CD4-positive, CD25-positive, alpha-beta regulatory T cell (primary cell): ENCODE measurements around the gene COMP. TPM values are rescaled to one million over a fixed set of nuclear protein-coding genes. Genes with fewer than 3 reads are reported as not detected.

Experiments used
- ATAC-seq, 2 donors: fragments of 150-1000 bp; cut with Tn5 transposase; one replicate each; pipeline ENCODE4 v1.10.0; 2021; ENCODE audit warnings: low read depth in 2 of 2, moderate number of reproducible peaks in 2 of 2, moderate library complexity in 1 of 2
- DNase-seq, 3 donors: peaks; one replicate each; pipeline versions ENCODE4 v3.0.0 to v3.0.0-alpha.2; 2012 to 2022; ENCODE audit warnings: mixed read lengths in 1 of 3
- H3K27ac ChIP-seq: one replicate; pipeline ENCODE4 v1.7.0; 2013; ENCODE audit warnings: mild to moderate bottlenecking, low read length; ENCODE audit not compliant: insufficient read depth, poor library complexity, severe bottlenecking
- H3K27me3 ChIP-seq: one replicate; pipeline ENCODE4 v1.7.0; 2013; ENCODE audit warnings: low read length; ENCODE audit not compliant: control insufficient read depth, insufficient read depth
- H3K36me3 ChIP-seq: one replicate; pipeline ENCODE4 v1.7.0; 2013; ENCODE audit warnings: mild to moderate bottlenecking, low read length, moderate library complexity; ENCODE audit not compliant: control insufficient read depth, insufficient read depth
- H3K4me1 ChIP-seq: 2 replicates; pipeline ENCODE4 v1.7.0; 2013; ENCODE audit warnings: mild to moderate bottlenecking, low read length; ENCODE audit not compliant: insufficient read depth, control insufficient read depth, poor library complexity, severe bottlenecking
- H3K4me3 ChIP-seq: one replicate; pipeline ENCODE4 v1.7.0; 2013; ENCODE audit warnings: low read depth, mild to moderate bottlenecking, low read length, moderate library complexity
- H3K9me3 ChIP-seq, 2 experiments: 1 replicate in 1 of 2; 2 replicates in 1 of 2; pipeline ENCODE4 v1.7.0; 2013; ENCODE audit warnings: low read length in 2 of 2, mild to moderate bottlenecking in 1 of 2, moderate library complexity in 1 of 2; ENCODE audit not compliant: control insufficient read depth in 2 of 2
- H3K27ac Mint-ChIP-seq, 3 donors: one replicate each; pipeline ENCODE4 v1.8.0; 2020 to 2022; ENCODE audit warnings: mild to moderate bottlenecking in 3 of 3, mixed read lengths in 3 of 3, moderate library complexity in 2 of 3
- H3K27me3 Mint-ChIP-seq: one replicate; pipeline ENCODE4 v1.8.0; 2022; ENCODE audit warnings: mild to moderate bottlenecking, mixed read lengths
- H3K36me3 Mint-ChIP-seq: one replicate; pipeline ENCODE4 v1.8.0; 2020; ENCODE audit warnings: mixed read lengths
- H3K4me1 Mint-ChIP-seq, 4 donors: one replicate each; pipeline ENCODE4 v1.8.0; 2020 to 2022; ENCODE audit warnings: mixed read lengths in 4 of 4, mild to moderate bottlenecking in 1 of 4
- H3K4me3 Mint-ChIP-seq, 4 donors: one replicate each; pipeline ENCODE4 v1.8.0; 2020 to 2022; ENCODE audit warnings: mild to moderate bottlenecking in 4 of 4, mixed read lengths in 4 of 4, moderate library complexity in 3 of 4
- H3K9me3 Mint-ChIP-seq, 7 donors: one replicate each; pipeline ENCODE4 v1.8.0; 2020 to 2022; ENCODE audit warnings: mixed read lengths in 7 of 7, mild to moderate bottlenecking in 3 of 7, moderate library complexity in 2 of 7
- polyA plus RNA-seq, 4 donors: library from polyadenylated mRNA; unstranded; fragments of 300-500 nt; fragmentation: Illumina TruSeq; gene quantifications; one replicate each; pipeline ENCODE4 v1.2.3, GENCODE V29; 2021
- total RNA-seq: library from RNA; stranded (reverse); gene quantifications from one replicate; pipeline ENCODE4 v1.2.3, GENCODE V29; 2022

The COMP gene
- total and polyA plus RNA-seq, 5 donors from 2014 or later: not detected

DNA sequence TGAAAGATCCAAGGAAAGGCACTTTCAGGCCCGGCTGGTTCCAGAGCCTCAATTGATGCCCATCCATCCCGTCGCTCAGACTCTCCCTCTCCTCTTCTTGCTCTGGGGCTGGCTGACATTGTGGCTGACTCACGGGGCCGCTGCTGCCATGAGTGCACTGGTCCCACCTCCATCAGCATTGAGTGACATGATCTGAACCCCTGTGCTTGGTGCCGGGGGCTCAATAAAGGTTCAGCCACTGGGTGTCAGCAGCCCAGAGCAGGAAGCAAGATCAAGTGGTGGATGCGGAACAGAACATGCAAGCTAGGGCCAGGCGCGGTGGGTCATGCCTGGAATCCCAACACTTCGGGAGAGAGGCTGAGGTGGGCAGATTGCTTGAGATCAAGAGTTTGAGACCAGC is 39.5 kb downstream of the COMP start:
- Histone ChIP-seq H3K4me3 (no peak overlapping the region), H3K27me3 (no peaks in the 10 kb centered on the region), H3K36me3 (peaks cover 4% of the 10 kb centered on the region), H3K9me3 (no peaks in the 10 kb centered on the region), H3K27ac (no peak overlapping the region), H3K4me1 (no peaks in the 10 kb centered on the region)
- Mint-ChIP-seq H3K9me3 (no peaks in the 10 kb centered on the region), H3K27ac (no peak overlapping the region), H3K27me3 (no peaks in the 10 kb centered on the region), H3K4me1 (peaks cover 0 to 4% (median 0%) of the 10 kb centered on the region in 4 donors), H3K4me3 (no peak overlapping the region), H3K36me3 (peaks cover 18% of the 10 kb centered on the region)
- DNase-seq: no peak
- no peak for ATAC-seq

DNA sequence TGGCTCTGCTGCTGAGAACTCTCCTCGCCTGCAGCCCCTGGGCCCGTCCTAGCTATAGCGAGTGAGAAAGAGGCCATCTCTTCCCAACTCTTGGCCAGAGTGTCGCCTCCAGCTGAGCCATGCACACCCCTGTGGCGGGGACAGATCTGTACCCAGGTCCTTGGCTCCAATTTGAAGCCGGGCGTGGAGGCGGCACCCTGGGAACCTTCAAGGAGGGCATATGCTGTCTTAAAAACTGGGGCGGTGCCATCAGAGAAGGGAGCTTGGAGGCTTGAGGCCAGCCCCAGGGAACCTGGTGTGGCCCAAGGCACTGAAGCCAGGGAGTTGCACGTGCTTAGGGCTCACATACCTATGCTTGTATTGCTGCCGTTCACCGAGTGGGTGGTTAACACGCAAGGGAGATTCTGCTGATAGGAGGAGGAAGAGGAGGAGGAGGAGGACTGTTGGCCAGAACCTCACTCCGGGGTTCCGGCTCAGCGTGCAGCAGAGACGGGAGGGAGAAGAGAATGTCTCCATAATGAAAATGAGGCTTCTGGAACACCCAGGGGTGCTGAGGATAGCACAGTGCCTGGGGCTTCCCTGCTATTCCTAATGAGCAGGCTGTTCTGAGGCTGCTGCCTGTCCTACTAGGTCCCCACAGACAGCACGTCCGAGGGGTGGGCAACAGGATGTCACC is 40.7 kb downstream of the COMP start:
- no peaks in the 10 kb centered on the region for H3K27me3 ChIP-seq
- Mint-ChIP-seq H3K4me1 (peaks cover 0 to 4% (median 0%) of the 10 kb centered on the region in 4 donors), H3K9me3 (no peaks in the 10 kb centered on the region), H3K4me3 (no peak overlapping the region), H3K36me3 (peaks cover 18% of the 10 kb centered on the region), H3K27me3 (no peaks in the 10 kb centered on the region), H3K27ac (peak overlapping the region in 1 of 3 donors; percentile 28)
- no peak for DNase-seq
- peaks cover 4% of the 10 kb centered on the region for H3K36me3 ChIP-seq
- no peak overlapping the region for H3K4me3 ChIP-seq
- ATAC-seq: no peak
- no peaks in the 10 kb centered on the region for H3K9me3 ChIP-seq
- no peak overlapping the region for H3K27ac ChIP-seq
- no peaks in the 10 kb centered on the region for H3K4me1 ChIP-seq

DNA sequence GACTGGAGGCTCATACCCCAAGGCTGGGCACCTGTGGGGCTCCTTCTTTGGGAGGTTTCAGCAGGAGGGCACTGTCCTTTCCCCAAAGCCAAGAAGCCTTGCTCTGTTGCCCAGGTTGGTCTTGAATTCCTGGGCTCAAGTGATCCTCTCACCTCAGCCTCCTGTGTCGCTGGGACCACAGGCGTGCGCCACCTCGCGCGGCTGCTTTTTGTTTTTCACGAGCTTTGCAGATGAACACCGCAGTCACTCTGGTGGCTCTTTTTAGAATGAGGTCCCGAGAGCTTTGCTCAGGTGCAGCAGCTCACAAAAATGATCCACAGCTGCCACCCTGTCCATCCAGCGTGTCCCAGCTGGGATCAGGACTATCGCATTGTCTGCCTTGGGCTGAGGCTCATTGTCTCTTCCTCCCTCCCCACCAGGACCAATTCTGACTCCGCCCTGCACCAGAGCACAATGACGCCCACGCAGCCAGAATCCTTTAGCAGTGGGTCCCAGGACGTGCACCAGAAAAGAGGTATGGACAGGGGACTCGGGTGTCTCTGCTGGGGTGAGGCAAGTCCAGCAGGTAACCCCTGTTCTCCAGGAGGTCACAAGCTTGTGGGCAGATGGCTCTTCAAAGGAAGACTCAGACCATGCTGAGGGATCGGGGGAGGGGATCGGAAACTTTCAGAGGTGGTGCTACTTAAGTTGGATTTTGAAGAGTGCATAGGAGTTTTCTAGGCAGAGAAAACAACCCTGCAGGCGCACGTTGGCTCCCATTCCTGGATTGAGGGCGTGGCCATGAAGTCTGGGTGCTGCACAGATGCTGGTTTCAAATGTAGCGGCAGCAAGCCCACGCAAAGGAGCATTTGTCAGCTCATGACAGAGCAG is 41.5 kb downstream of the COMP start:
- H3K4me3 ChIP-seq: no peak overlapping the region
- no peaks in the 10 kb centered on the region for H3K9me3 ChIP-seq
- no peak overlapping the region for H3K4me3 Mint-ChIP-seq
- no peak overlapping the region for H3K27ac Mint-ChIP-seq
- no peaks in the 10 kb centered on the region for H3K27me3 Mint-ChIP-seq
- peaks cover 4% of the 10 kb centered on the region for H3K36me3 ChIP-seq
- H3K27me3 ChIP-seq: no peaks in the 10 kb centered on the region
- no peaks in the 10 kb centered on the region for H3K9me3 Mint-ChIP-seq
- H3K36me3 Mint-ChIP-seq: peaks cover 17% of the 10 kb centered on the region
- no peak overlapping the region for H3K27ac ChIP-seq
- ATAC-seq (no peak), DNase-seq (no peak)
- H3K4me1 ChIP-seq: no peaks in the 10 kb centered on the region
- H3K4me1 Mint-ChIP-seq: peaks cover 0 to 4% (median 0%) of the 10 kb centered on the region in 4 donors

GRCh38 chr19:18746401-18747325 is 44.4 kb downstream of the COMP start:
- no peaks in the 10 kb centered on the region for H3K9me3 Mint-ChIP-seq
- Histone ChIP-seq H3K4me1 (no peaks in the 10 kb centered on the region), H3K27ac (no peak overlapping the region), H3K27me3 (no peaks in the 10 kb centered on the region), H3K4me3 (no peak overlapping the region), H3K36me3 (no peaks in the 10 kb centered on the region), H3K9me3 (no peaks in the 10 kb centered on the region)
- no peak overlapping the region for H3K4me3 Mint-ChIP-seq
- ATAC-seq: no peak
- no peaks in the 10 kb centered on the region for H3K27me3 Mint-ChIP-seq
- H3K4me1 Mint-ChIP-seq: no peaks in the 10 kb centered on the region
- no peak overlapping the region for H3K27ac Mint-ChIP-seq
- no peak for DNase-seq
- H3K36me3 Mint-ChIP-seq: peaks cover 8% of the 10 kb centered on the region

DNA sequence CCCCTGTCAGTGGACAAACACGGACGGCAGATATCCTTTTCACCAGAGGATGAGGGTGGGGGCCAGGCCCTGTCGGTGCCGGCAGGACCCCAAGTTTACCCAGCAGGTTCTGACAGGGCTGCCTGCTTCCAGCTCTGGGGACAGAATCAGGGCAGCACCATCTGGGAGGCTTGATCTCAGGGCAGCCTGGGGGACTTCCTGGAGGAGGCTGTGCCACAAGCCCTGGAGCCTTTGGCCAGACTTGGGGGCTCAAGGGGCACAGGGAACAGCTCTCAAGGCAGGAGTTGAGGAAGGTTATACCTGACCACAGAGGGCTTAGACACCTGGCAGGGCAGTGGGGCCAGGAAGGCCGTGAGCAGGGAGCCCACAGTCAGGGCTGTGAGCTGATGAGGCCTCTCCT is 45.2 kb downstream of the COMP start:
- Histone ChIP-seq H3K27ac (no peak overlapping the region), H3K4me3 (no peak overlapping the region), H3K4me1 (no peaks in the 10 kb centered on the region), H3K9me3 (no peaks in the 10 kb centered on the region), H3K36me3 (no peaks in the 10 kb centered on the region), H3K27me3 (no peaks in the 10 kb centered on the region)
- DNase-seq (no peak), ATAC-seq (no peak)
- Mint-ChIP-seq H3K36me3 (peaks cover 5% of the 10 kb centered on the region), H3K27me3 (no peaks in the 10 kb centered on the region), H3K4me1 (no peaks in the 10 kb centered on the region), H3K4me3 (no peak overlapping the region), H3K27ac (no peak overlapping the region), H3K9me3 (no peaks in the 10 kb centered on the region)

GRCh38 chr19:18745012-18745735 is 45.9 kb downstream of the COMP start:
- Mint-ChIP-seq H3K4me3 (no peak overlapping the region), H3K36me3 (peaks cover under 1% of the 10 kb centered on the region)
- no peak for DNase-seq

DNA sequence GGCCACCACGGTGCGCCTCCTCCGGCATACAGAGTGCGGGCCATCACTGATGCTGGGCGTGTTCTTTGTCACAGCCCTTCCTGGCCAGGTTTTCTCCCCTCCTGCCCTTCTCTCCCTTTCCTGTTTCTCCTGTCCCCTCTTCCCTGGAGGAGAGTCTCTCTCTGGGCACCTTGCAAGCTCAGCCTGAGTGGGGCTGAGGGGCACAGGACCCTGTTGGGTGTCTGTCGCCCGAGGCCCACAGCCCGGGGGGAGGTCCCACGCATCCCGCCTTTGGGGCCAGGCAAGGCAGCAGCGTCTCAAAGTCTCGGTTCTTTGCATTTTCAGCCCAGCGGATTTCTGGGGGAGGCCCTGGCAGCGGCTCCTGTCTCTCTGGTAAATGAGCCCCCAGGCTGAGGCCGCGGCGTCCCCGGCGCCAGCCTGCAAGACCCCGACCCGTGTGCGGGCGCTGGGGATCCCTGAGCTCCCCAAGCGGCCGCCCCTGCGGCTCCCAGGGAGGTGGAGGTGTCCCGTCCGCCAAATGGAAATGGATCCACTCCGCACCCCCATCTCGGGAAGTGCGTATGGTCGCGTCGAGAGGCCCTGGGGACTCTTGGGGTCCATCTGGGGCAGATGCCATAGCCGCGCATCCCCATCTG is 47.2 kb downstream of the COMP start:
- no peak for DNase-seq
- Mint-ChIP-seq H3K4me1 (no peaks in the 10 kb centered on the region), H3K27me3 (no peaks in the 10 kb centered on the region), H3K27ac (no peak overlapping the region), H3K9me3 (no peaks in the 10 kb centered on the region), H3K4me3 (no peak overlapping the region), H3K36me3 (no peaks in the 10 kb centered on the region)
- H3K27ac ChIP-seq: no peak overlapping the region
- H3K27me3 ChIP-seq: no peaks in the 10 kb centered on the region
- ATAC-seq: no peak
- no peak overlapping the region for H3K4me3 ChIP-seq
- no peaks in the 10 kb centered on the region for H3K9me3 ChIP-seq
- H3K36me3 ChIP-seq: no peaks in the 10 kb centered on the region
- no peaks in the 10 kb centered on the region for H3K4me1 ChIP-seq

More at GRCh38 chr19:18745012-18745735, 45.9 kb downstream of the COMP start:
- H3K27me3 Mint-ChIP-seq: no peaks in the 10 kb centered on the region
- ATAC-seq: no peak
- H3K9me3 Mint-ChIP-seq: no peaks in the 10 kb centered on the region
- Histone ChIP-seq H3K27ac (no peak overlapping the region), H3K4me3 (no peak overlapping the region), H3K36me3 (no peaks in the 10 kb centered on the region), H3K27me3 (no peaks in the 10 kb centered on the region), H3K4me1 (no peaks in the 10 kb centered on the region), H3K9me3 (no peaks in the 10 kb centered on the region)
- H3K4me1 Mint-ChIP-seq: no peaks in the 10 kb centered on the region
- H3K27ac Mint-ChIP-seq: no peak overlapping the region
